ENCODE data around the gene TEKT2. TPM values are rescaled to one million over a fixed set of nuclear protein-coding genes. Genes with fewer than 3 reads are reported as not detected.
A peak's percentile ranks its signal among the peaks of the same experiment; 100 is the strongest.

The TEKT2 gene
- total and polyA plus RNA-seq, 2 experiments from 2014 or later, result not detected

DNA sequence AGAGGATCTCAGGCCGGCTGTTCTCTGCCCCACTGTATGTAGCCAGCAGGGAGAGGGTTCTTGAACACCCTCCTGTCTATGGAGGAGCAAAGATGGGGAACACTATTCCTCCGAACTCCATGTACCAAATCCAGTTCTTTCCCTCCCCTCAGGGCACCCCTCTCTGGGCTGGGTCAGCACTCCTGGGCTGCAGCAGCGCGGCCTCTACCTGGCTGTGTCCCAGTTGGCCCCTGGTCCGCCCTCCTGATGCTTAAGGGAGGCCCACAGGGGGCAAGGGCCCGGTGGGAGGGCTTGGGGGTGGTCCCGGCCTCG, 4.3 kb downstream of the TEKT2 start:
- in situ Hi-C loops (cut with MboI), result no loop called here
- peak overlapping the region; percentile 88 for H3K9ac ChIP-seq

DNA sequence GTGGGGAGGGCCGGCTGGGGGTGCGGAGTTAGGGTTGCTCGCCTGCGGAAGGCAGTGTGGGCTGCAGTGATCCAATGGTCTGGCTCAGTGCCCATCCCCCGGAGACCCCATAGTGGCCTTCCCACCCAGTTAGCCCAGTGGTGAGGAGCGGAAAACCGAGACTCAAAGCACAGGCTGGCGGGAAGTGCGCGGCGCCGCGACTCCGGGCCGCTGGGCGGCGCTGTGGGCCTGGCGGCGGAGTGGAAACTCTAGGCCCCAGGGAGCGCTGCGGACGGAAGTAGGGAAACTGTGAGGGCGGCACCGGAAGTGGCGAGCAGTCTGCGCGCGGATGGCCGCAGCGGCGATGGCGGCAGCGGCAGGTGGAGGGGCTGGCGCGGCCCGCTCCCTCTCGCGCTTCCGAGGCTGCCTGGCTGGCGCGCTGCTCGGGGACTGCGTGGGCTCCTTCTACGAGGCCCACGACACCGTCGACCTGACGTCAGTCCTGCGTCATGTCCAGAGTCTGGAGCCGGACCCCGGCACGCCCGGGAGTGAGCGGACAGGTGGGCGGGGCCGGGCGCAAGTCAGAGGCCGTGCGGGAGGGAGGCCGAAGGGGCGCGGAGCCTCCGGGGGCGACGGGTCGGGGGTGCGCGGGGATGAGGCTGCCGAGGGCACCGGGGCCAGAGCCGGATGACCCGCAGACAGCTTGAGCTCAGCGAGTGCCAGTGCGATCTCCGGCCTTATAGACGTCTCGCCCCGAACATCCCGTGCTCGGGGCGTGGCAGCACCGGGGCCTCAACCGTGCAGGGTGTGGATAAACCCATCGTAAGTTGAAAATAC, 4.9 kb downstream of the TEKT2 start, which contains the start of gene ADPRS:
TSS of gene ADPRS (plus strand) at position 316 of the 816 bp plus-strand sequence. CDS start at position 329, 13 bp downstream.
- WGBS, 2 experiments (ENCODE audit: low coverage in 1 of 2, low lambda C conversion rate in 2 of 2, missing lambda C conversion rate in 2 of 2), result 1% methylated on average over 63 to 65 of the region's 84 CpGs
- in situ Hi-C loops (cut with MboI), result no loop called here
- peak within 1 kb of the TSS; percentile 88 for H3K9ac ChIP-seq

More for the DNA sequence above, 4.3 kb downstream of the TEKT2 start:
- DNase-seq, result no peak
- peaks cover 38% of the 10 kb centered on the region for H3K79me2 ChIP-seq (ENCODE audit: insufficient read depth)
- WGBS, 2 experiments (ENCODE audit: low coverage in 1 of 2, low lambda C conversion rate in 2 of 2, missing lambda C conversion rate in 2 of 2), result 24 to 26% methylated on average over 7 to 8 of the region's 8 CpGs
- no peaks in the 10 kb centered on the region for H3K27me3 ChIP-seq (replicated peaks; ENCODE audit: insufficient read depth)
- peaks cover 5% of the 10 kb centered on the region; the same call in 1 of the 2 replicates for H3K4me1 ChIP-seq (ENCODE audit: insufficient read depth)
- H3K36me3 ChIP-seq (ENCODE audit: low read depth), result peaks cover 7% of the 10 kb centered on the region
- peak overlapping the region; percentile 99 for H2AFZ ChIP-seq
- H3K9me3 ChIP-seq (ENCODE audit: low read depth), result no peaks in the 10 kb centered on the region
- H3K4me3 ChIP-seq, result peak overlapping the region; percentile 78
- no peaks in the 10 kb centered on the region for H3F3A ChIP-seq (ENCODE audit: insufficient read depth)
- TF ChIP-seq EZH2phosphoT487 (IDR thresholded peaks at IDR 0.05; ENCODE audit: insufficient read depth, low read depth) (no peak), EZH2 (IDR thresholded peaks at IDR 0.05; ENCODE audit: insufficient read depth, poor library complexity, severe bottlenecking) (no peak)
- H4K20me1 ChIP-seq (ENCODE audit: insufficient read depth), result no peaks in the 10 kb centered on the region
- peak overlapping the region; percentile 81 for H3K4me2 ChIP-seq (ENCODE audit: unreplicated experiment)
- H3K9me2 ChIP-seq (ENCODE audit: insufficient read depth), result no peaks in the 10 kb centered on the region
- no peak overlapping the region for H3K27ac ChIP-seq

GRCh38 chr1:36089393-36090121, 5.7 kb downstream of the TEKT2 start:
- TF ChIP-seq EZH2 (IDR thresholded peaks at IDR 0.05; ENCODE audit: insufficient read depth, poor library complexity, severe bottlenecking), result no peak
- no peak for TF ChIP-seq EZH2phosphoT487 (IDR thresholded peaks at IDR 0.05; ENCODE audit: insufficient read depth, low read depth)
- H3K4me2 ChIP-seq (ENCODE audit: unreplicated experiment), result peak overlapping the region; percentile 83
- no peaks in the 10 kb centered on the region for H3K9me2 ChIP-seq (ENCODE audit: insufficient read depth)
- H3K36me3 ChIP-seq (ENCODE audit: low read depth), result peaks cover 20% of the 10 kb centered on the region
- peaks cover 38% of the 10 kb centered on the region for H3K79me2 ChIP-seq (ENCODE audit: insufficient read depth)
- no peaks in the 10 kb centered on the region for H3K27me3 ChIP-seq (replicated peaks; ENCODE audit: insufficient read depth)
- 4% methylated on average over 31 to 32 of the region's 32 CpGs for WGBS, 2 experiments (ENCODE audit: low coverage in 1 of 2, low lambda C conversion rate in 2 of 2, missing lambda C conversion rate in 2 of 2)
- peaks cover 4% of the 10 kb centered on the region; the same call in 1 of the 2 replicates for H4K20me1 ChIP-seq (ENCODE audit: insufficient read depth)
- peak; percentile 79 for DNase-seq
- no peaks in the 10 kb centered on the region for H3K9me3 ChIP-seq (ENCODE audit: low read depth)
- H3K4me3 ChIP-seq, result peak overlapping the region; percentile 78
- H3F3A ChIP-seq (ENCODE audit: insufficient read depth), result peaks cover 10% of the 10 kb centered on the region
- in situ Hi-C loops (cut with MboI), result no loop called here
- peak overlapping the region; percentile 88 for H3K9ac ChIP-seq
- peaks cover 5% of the 10 kb centered on the region; the same call in 1 of the 2 replicates for H3K4me1 ChIP-seq (ENCODE audit: insufficient read depth)
- peak overlapping the region; percentile 99 for H2AFZ ChIP-seq
- peak overlapping the region; percentile 76 for H3K27ac ChIP-seq

More for the DNA sequence above, 4.9 kb downstream of the TEKT2 start, which contains the start of gene ADPRS:
- DNase-seq, result peak; percentile 96
- TF ChIP-seq EZH2 (IDR thresholded peaks at IDR 0.05; ENCODE audit: insufficient read depth, poor library complexity, severe bottlenecking) (no peak), EZH2phosphoT487 (IDR thresholded peaks at IDR 0.05; ENCODE audit: insufficient read depth, low read depth) (no peak)
- H3K36me3 ChIP-seq (ENCODE audit: low read depth), result peaks cover 13% of the 10 kb centered on the region
- no peaks in the 10 kb centered on the region for H3K9me3 ChIP-seq (ENCODE audit: low read depth)
- H3F3A ChIP-seq (ENCODE audit: insufficient read depth), result 0 out of 2 replicates have a peak, but pooled peaks cover 2% of the 10 kb centered on the region
- peak within 1 kb of the TSS; percentile 99 for H2AFZ ChIP-seq
- H3K4me1 ChIP-seq (ENCODE audit: insufficient read depth), result peaks cover 5% of the 10 kb centered on the region; the same call in 1 of the 2 replicates
- no peaks in the 10 kb centered on the region for H3K27me3 ChIP-seq (replicated peaks; ENCODE audit: insufficient read depth)
- no peaks in the 10 kb centered on the region for H3K9me2 ChIP-seq (ENCODE audit: insufficient read depth)
- H3K27ac ChIP-seq, result peak within 1 kb of the TSS; percentile 76
- H3K4me3 ChIP-seq, result peak within 1 kb of the TSS; percentile 78
- peaks cover 38% of the 10 kb centered on the region for H3K79me2 ChIP-seq (ENCODE audit: insufficient read depth)
- peak within 1 kb of the TSS; percentile 83 for H3K4me2 ChIP-seq (ENCODE audit: unreplicated experiment)
- no peaks in the 10 kb centered on the region for H4K20me1 ChIP-seq (ENCODE audit: insufficient read depth)

DNA sequence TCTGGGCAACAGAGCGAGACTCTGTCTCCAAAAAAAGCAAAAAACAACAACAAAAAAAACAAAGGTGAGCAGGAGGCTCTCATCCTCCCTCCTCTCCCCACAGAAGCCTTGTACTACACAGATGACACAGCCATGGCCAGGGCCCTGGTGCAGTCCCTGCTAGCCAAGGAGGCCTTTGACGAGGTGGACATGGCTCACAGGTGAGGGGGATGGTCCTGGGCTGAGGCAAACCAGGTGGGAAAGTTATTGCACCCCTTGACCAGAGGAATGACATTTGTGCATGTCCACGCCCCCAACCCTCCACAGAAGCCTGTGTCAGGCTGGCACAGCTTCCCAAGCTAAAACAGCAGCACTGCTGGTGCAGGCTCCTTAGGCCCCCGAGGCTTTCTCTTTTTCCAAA, 7.2 kb downstream of the TEKT2 start:
- no peak overlapping the region for H3K27ac ChIP-seq
- H4K20me1 ChIP-seq (ENCODE audit: insufficient read depth), result peaks cover 5% of the 10 kb centered on the region; the same call in 1 of the 2 replicates
- peaks cover 20% of the 10 kb centered on the region for H3K36me3 ChIP-seq (ENCODE audit: low read depth)
- TF ChIP-seq EZH2phosphoT487 (IDR thresholded peaks at IDR 0.05; ENCODE audit: insufficient read depth, low read depth) (no peak), EZH2 (IDR thresholded peaks at IDR 0.05; ENCODE audit: insufficient read depth, poor library complexity, severe bottlenecking) (no peak)
- no peak overlapping the region for H2AFZ ChIP-seq
- peaks cover 19% of the 10 kb centered on the region for H3F3A ChIP-seq (ENCODE audit: insufficient read depth)
- WGBS, 2 experiments (ENCODE audit: low coverage in 1 of 2, low lambda C conversion rate in 2 of 2, missing lambda C conversion rate in 2 of 2), result 91 to 95% methylated on average over 4 of the region's 4 CpGs
- peaks cover 38% of the 10 kb centered on the region for H3K79me2 ChIP-seq (ENCODE audit: insufficient read depth)
- DNase-seq, result no peak
- no peaks in the 10 kb centered on the region for H3K27me3 ChIP-seq (replicated peaks; ENCODE audit: insufficient read depth)
- no peak overlapping the region for H3K4me2 ChIP-seq (ENCODE audit: unreplicated experiment)
- H3K9me2 ChIP-seq (ENCODE audit: insufficient read depth), result no peaks in the 10 kb centered on the region
- no peak overlapping the region for H3K4me3 ChIP-seq
- peaks cover 5% of the 10 kb centered on the region; the same call in 1 of the 2 replicates for H3K4me1 ChIP-seq (ENCODE audit: insufficient read depth)
- H3K9me3 ChIP-seq (ENCODE audit: low read depth), result no peaks in the 10 kb centered on the region
- H3K9ac ChIP-seq, result no peak overlapping the region; the same call in 1 of the 2 replicates
- in situ Hi-C loops (cut with MboI), result no loop called here

Data from GM23248 (cell line).